GM23248 (cell line): Measurements from ENCODE around the gene EEPD1. TPM values are rescaled to one million over a fixed set of nuclear protein-coding genes. Genes with fewer than 3 reads are reported as not detected.
"Not testable (repeated sequence)": the region's sequence is repeated elsewhere in the genome, so short reads cannot be mapped to it uniquely, and the experiment has no call there.

Experiments used
- DNase-seq: peaks from one replicate; pipeline ENCODE4 v3.0.0-alpha.2; 2015
- H2AFZ ChIP-seq: fragments of 200-600 bp; sonication (generic); 2 replicates; pipeline ENCODE4 v1.6.1; 2016; ENCODE audit warnings: antibody characterized with exemption
- H3F3A ChIP-seq: fragments of 200-600 bp; sonication (generic); 2 replicates; pipeline ENCODE4 v1.6.1; 2016; ENCODE audit warnings: mild to moderate bottlenecking, antibody characterized with exemption, mixed run types; ENCODE audit not compliant: insufficient read depth
- H3K27ac ChIP-seq: fragments of 200-600 bp; sonication (generic); 2 replicates; pipeline ENCODE4 v1.5.1; 2016; ENCODE audit warnings: mild to moderate bottlenecking
- H3K27me3 ChIP-seq: fragments of 200-600 bp; sonication (generic); replicated peaks from 2 replicates; pipeline ENCODE4 v1.6.1; 2016; ENCODE audit warnings: mild to moderate bottlenecking; ENCODE audit not compliant: insufficient read depth
- H3K36me3 ChIP-seq: fragments of 200-600 bp; sonication (generic); 2 replicates; pipeline ENCODE4 v1.6.1; 2016; ENCODE audit warnings: low read depth, mild to moderate bottlenecking
- H3K4me1 ChIP-seq: fragments of 200-600 bp; sonication (generic); 2 replicates; pipeline ENCODE4 v1.6.1; 2016; ENCODE audit warnings: mild to moderate bottlenecking; ENCODE audit not compliant: insufficient read depth
- H3K4me2 ChIP-seq: fragments of 200-600 bp; sonication (generic); one replicate; pipeline ENCODE4 v1.6.1; 2016; ENCODE audit warnings: mild to moderate bottlenecking; ENCODE audit not compliant: unreplicated experiment
- H3K4me3 ChIP-seq: fragments of 200-600 bp; sonication (generic); 2 replicates; pipeline ENCODE4 v1.5.1; 2016; ENCODE audit warnings: mild to moderate bottlenecking
- H3K79me2 ChIP-seq: fragments of 200-600 bp; sonication (generic); 2 replicates; pipeline ENCODE4 v1.6.1; 2016; ENCODE audit warnings: mild to moderate bottlenecking; ENCODE audit not compliant: insufficient read depth
- H3K9ac ChIP-seq: fragments of 200-600 bp; sonication (generic); 2 replicates; pipeline ENCODE4 v1.6.1; 2016; ENCODE audit warnings: mild to moderate bottlenecking
- H3K9me2 ChIP-seq: fragments of 200-600 bp; sonication (generic); 2 replicates; pipeline ENCODE4 v1.6.1; 2016; ENCODE audit warnings: mixed run types, mild to moderate bottlenecking, moderate library complexity; ENCODE audit not compliant: insufficient read depth
- H3K9me3 ChIP-seq: fragments of 200-600 bp; sonication (generic); one replicate; pipeline ENCODE4 v1.6.1; 2017; ENCODE audit warnings: low read depth
- H4K20me1 ChIP-seq: fragments of 200-600 bp; sonication (generic); 2 replicates; pipeline ENCODE4 v1.6.0; 2016; ENCODE audit not compliant: insufficient read depth
- EZH2 ChIP-seq: fragments of 200-600 bp; sonication (generic); IDR thresholded peaks from 2 replicates; pipeline ENCODE4 v1.6.1; 2018; ENCODE audit warnings: antibody characterized with exemption, mild to moderate bottlenecking; ENCODE audit not compliant: insufficient read depth, poor library complexity, severe bottlenecking
- EZH2phosphoT487 ChIP-seq: fragments of 200-600 bp; sonication (generic); IDR thresholded peaks from 2 replicates; pipeline ENCODE4 v1.6.1; 2018; ENCODE audit warnings: antibody characterized with exemption, moderate library complexity, mild to moderate bottlenecking, low read depth; ENCODE audit not compliant: insufficient read depth
- WGBS, 2 experiments: methylation state at CpG; one replicate each; pipeline ENCODE4 v1.1.6; 2015 to 2017; ENCODE audit warnings: low lambda C conversion rate in 2 of 2, low coverage in 1 of 2; ENCODE audit errors: missing lambda C conversion rate in 2 of 2; 5-methylcytosine and 5-hydroxymethylcytosine counted together
- in situ Hi-C: fragments of 300-500 bp; cut with MboI; formaldehyde crosslinking; loops from 2 replicates; pipeline ENCODE4 v1.15.0; 2020
- polyA plus RNA-seq: library from polyadenylated mRNA; unstranded; fragments of >200 nt; fragmentation: Nextera tagmentation; extraction: Ambion mirVana; gene quantifications from 2 replicates; pipeline ENCODE4 v1.2.1, GENCODE V29; 2016
- total RNA-seq: library from RNA; depleted of rRNA; stranded (reverse); fragments of >200 nt; shearing (Covaris generic); gene quantifications from 2 replicates; pipeline ENCODE4 v1.2.3, GENCODE V29; 2014

Gene EEPD1
- total and polyA plus RNA-seq, 2 experiments from 2014 or later: 1.6 to 5.2 TPM

DNA sequence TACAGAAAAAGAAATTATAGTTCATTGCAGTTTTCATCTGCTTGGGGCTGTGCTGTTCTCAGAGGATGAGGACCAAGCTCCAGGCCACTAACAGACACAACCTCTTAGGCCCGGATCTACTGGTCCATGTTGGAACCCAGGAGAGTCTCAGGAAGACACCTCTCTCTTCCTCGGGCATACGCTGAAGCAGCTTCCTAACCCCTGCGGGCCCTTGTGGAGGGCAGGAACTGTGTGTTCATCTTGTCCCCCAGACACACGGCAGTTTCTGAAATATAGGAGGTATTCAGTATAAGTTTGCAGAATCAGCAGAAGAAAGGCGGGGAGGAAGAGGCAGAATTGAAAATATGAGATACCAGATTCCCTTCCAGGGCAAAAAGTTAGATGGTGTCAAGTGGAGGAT is 78.4 kb downstream of the EEPD1 start:
- no peaks in the 10 kb centered on the region for H3K27me3 ChIP-seq
- H3K9ac ChIP-seq: no peak overlapping the region
- WGBS, 2 experiments: 93% methylated on average over 6 of the region's 6 CpGs
- no peak for TF ChIP-seq EZH2phosphoT487
- no peak for TF ChIP-seq EZH2
- H3K4me2 ChIP-seq: no peak overlapping the region
- H3K4me3 ChIP-seq: no peak overlapping the region
- H2AFZ ChIP-seq: no peak overlapping the region
- no peak for DNase-seq
- no peaks in the 10 kb centered on the region for H3K36me3 ChIP-seq
- peaks cover 6% of the 10 kb centered on the region; the same call in 1 of the 2 replicates for H3F3A ChIP-seq
- no peaks in the 10 kb centered on the region for H4K20me1 ChIP-seq
- no peak overlapping the region for H3K27ac ChIP-seq
- no peaks in the 10 kb centered on the region for H3K9me3 ChIP-seq
- in situ Hi-C loops: no loop called here
- H3K79me2 ChIP-seq: no peaks in the 10 kb centered on the region
- H3K9me2 ChIP-seq: no peaks in the 10 kb centered on the region
- H3K4me1 ChIP-seq: peaks cover 6% of the 10 kb centered on the region

DNA sequence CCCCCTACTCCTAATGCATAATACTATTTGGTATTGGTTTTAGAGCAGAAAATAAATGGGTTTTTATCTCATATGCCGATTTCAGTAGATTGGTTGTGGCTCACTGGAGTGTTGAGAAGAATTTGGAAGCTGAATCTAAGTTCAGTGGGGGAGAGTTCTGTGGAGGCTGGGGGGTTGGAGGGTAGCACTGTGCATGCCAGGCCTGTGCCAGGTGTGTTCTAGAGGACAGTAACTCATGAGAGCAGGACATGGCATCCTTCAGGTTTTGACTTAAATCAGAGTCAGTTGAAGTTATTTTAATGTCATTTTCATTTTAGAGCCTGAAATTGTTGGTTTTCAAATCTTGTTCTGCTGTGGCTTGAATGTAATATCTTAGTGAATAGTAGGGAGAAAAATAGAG is 79.5 kb downstream of the EEPD1 start:
- Histone ChIP-seq H3K79me2 (no peaks in the 10 kb centered on the region), H3K4me2 (no peak overlapping the region), H4K20me1 (no peaks in the 10 kb centered on the region), H3K9ac (no peak overlapping the region), H3F3A (no peaks in the 10 kb centered on the region), H2AFZ (no peak overlapping the region), H3K27me3 (no peaks in the 10 kb centered on the region), H3K9me3 (no peaks in the 10 kb centered on the region), H3K4me1 (no peaks in the 10 kb centered on the region), H3K36me3 (no peaks in the 10 kb centered on the region), H3K4me3 (no peak overlapping the region), H3K9me2 (no peaks in the 10 kb centered on the region), H3K27ac (no peak overlapping the region)
- no peak for DNase-seq
- WGBS, 2 experiments: 86 to 98% methylated on average over 1 of the region's 1 CpG
- in situ Hi-C loops: no loop called here
- TF ChIP-seq EZH2 (no peak), EZH2phosphoT487 (no peak)

DNA sequence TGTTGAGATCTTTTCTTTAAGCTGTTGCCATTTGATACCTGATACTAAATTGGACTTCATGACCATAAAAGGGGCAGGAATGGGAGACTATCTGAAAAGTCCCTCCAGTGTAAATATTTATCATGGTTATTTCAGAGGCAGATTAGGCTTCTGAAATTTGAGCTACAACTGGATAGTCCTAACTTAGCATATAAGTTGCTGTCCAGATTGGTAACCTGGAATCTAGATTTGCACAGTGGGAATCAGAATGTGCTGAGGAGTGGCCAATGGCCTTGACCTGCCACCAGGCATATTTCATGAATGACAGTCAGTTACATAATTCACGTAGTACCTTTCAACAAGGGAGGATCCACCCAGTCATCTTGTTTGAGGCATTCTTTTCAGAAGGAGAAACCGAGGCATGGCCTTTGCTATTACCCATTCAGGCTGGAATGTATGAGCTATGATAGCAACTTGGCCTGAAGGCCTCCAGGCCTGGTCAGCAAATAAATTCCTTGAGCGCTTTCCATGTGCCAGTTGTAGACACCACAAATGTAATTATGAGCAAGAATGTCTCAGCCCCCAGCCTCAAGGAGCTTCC is 80.0 kb downstream of the EEPD1 start:
- Histone ChIP-seq H3K27me3 (no peaks in the 10 kb centered on the region), H3F3A (no peaks in the 10 kb centered on the region), H3K4me3 (no peak overlapping the region), H3K4me1 (no peaks in the 10 kb centered on the region), H3K4me2 (no peak overlapping the region), H4K20me1 (no peaks in the 10 kb centered on the region), H3K9me3 (no peaks in the 10 kb centered on the region), H3K9ac (no peak overlapping the region), H3K27ac (no peak overlapping the region), H3K9me2 (no peaks in the 10 kb centered on the region), H3K36me3 (no peaks in the 10 kb centered on the region), H2AFZ (no peak overlapping the region), H3K79me2 (no peaks in the 10 kb centered on the region)
- DNase-seq: no peak
- 76 to 78% methylated on average over 3 of the region's 3 CpGs for WGBS, 2 experiments
- TF ChIP-seq EZH2 (no peak), EZH2phosphoT487 (no peak)
- in situ Hi-C loops: no loop called here

DNA sequence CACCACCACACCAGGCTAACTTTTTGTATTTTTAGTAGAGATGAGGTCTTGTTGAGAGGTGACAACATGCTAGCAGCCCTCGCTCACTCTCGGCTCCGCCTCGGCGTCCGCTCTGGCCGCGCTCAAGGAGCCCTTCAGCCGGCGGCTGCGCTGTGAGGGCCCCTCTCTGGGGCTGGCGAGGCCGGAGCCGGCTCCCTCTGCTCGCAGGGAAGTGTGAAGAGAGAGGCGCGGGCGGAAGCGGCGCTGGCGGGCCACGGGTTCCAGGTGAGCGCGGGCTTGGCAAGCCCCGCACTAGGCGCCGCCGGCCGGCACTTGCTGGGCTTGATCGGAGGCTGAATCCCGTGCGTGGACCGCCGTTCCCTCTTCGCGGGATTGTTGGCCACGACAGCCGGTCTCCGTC is 83.0 kb downstream of the EEPD1 start:
- no peaks in the 10 kb centered on the region for H3K9me2 ChIP-seq
- no peaks in the 10 kb centered on the region for H3K27me3 ChIP-seq
- no peak overlapping the region for H3K9ac ChIP-seq
- H3K36me3 ChIP-seq: no peaks in the 10 kb centered on the region
- TF ChIP-seq EZH2 (no peak), EZH2phosphoT487 (no peak)
- in situ Hi-C loops: no loop called here
- no peak for DNase-seq
- no peak overlapping the region for H2AFZ ChIP-seq
- no peak overlapping the region for H3K27ac ChIP-seq
- H3K4me2 ChIP-seq: no peak overlapping the region
- H3K79me2 ChIP-seq: no peaks in the 10 kb centered on the region
- 95 to 97% methylated on average over 7 to 39 of the region's 39 CpGs for WGBS, 2 experiments
- no peak overlapping the region for H3K4me3 ChIP-seq
- no peaks in the 10 kb centered on the region for H3K9me3 ChIP-seq
- no peaks in the 10 kb centered on the region for H3F3A ChIP-seq
- no peaks in the 10 kb centered on the region for H3K4me1 ChIP-seq
- no peaks in the 10 kb centered on the region for H4K20me1 ChIP-seq

DNA sequence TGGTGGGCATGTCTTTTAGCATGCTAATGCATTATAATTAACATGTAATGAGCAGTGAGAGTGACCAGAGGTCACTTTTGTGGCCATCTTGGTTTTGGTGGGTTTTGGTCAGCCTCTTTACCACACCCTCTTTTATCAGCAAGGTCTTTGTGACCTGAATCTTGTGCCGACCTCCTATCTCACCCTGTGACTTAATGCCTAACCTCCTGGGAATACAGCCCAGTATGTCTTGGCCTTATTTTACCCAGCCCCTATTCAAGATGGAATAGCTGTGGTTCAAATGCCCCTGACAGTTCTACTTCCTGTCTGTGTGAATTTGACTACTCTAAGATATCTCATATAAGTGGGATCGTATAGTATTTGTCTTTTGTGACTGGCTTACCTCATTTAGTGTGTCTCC is 85.1 kb downstream of the EEPD1 start:
- no peak for DNase-seq
- Histone ChIP-seq H3F3A (no peaks in the 10 kb centered on the region), H3K27me3 (no peaks in the 10 kb centered on the region), H3K79me2 (no peaks in the 10 kb centered on the region), H3K9me3 (no peaks in the 10 kb centered on the region), H3K4me1 (no peaks in the 10 kb centered on the region), H3K9ac (no peak overlapping the region), H4K20me1 (no peaks in the 10 kb centered on the region), H3K4me2 (no peak overlapping the region), H3K9me2 (no peaks in the 10 kb centered on the region), H2AFZ (no peak overlapping the region), H3K36me3 (no peaks in the 10 kb centered on the region), H3K27ac (no peak overlapping the region), H3K4me3 (no peak overlapping the region)
- WGBS, 2 experiments: 79 to 81% methylated on average over 2 of the region's 2 CpGs
- TF ChIP-seq EZH2phosphoT487 (no peak), EZH2 (no peak)
- in situ Hi-C loops: no loop called here

DNA sequence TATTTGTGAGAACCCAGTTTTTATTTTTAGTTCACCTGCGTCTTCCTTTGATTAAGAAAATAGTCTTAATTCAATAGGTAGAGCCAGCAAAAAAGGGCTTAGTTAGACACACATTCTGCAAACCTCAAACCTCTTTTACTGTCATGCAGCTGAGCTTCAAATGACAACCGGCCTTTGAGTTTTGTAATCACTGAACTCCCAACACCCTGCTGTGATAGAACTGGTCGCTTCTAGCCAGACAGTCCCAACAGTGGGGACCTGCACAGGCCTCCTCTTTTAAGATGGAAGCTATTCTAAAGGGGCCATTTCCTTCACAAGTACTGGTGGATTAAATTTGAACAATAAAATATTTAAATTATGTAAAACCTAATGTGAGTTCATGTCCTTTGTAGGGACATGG is 90.3 kb downstream of the EEPD1 start:
- H3K4me3 ChIP-seq, H3K36me3 ChIP-seq, H3K9me3 ChIP-seq, H3K4me2 ChIP-seq, H3K27ac ChIP-seq, H3F3A ChIP-seq, H3K9ac ChIP-seq, H3K79me2 ChIP-seq, in situ Hi-C loops, H2AFZ ChIP-seq, H3K27me3 ChIP-seq, H4K20me1 ChIP-seq, DNase-seq, H3K9me2 ChIP-seq, H3K4me1 ChIP-seq: not testable (repeated sequence)
- WGBS, 2 experiments: 87% methylated on average over 3 of the region's 3 CpGs

DNA sequence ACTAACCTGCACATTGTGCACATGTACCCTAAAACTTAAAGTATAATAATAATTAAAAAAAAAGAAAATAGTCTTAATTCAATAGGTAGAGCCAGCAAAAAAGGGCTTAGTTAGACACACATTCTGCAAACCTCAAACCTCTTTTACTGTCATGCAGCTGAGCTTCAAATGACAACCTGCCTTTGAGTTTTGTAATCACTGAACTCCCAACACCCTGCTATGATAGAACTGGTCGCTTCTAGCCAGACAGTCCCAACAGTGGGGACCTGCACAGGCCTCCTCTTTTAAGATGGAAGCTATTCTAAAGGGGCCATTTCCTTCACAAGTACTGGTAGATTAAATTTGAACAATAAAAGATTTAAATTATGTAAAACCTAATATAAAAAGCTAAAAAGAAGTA is 90.9 kb downstream of the EEPD1 start:
- H3K27ac ChIP-seq, H3K27me3 ChIP-seq, H3K9me2 ChIP-seq, H3F3A ChIP-seq, H3K9me3 ChIP-seq, in situ Hi-C loops, H3K4me1 ChIP-seq, DNase-seq, H3K9ac ChIP-seq, H2AFZ ChIP-seq, H4K20me1 ChIP-seq, H3K4me3 ChIP-seq, H3K79me2 ChIP-seq, H3K4me2 ChIP-seq, H3K36me3 ChIP-seq: not testable (repeated sequence)
- WGBS, 2 experiments: 71 to 81% methylated on average over 1 of the region's 1 CpG
